Measurements from ENCODE around the gene PPP1R9B.
A peak's percentile ranks its signal among the peaks of the same experiment; 100 is the strongest.

PPP1R9B gene

DNA sequence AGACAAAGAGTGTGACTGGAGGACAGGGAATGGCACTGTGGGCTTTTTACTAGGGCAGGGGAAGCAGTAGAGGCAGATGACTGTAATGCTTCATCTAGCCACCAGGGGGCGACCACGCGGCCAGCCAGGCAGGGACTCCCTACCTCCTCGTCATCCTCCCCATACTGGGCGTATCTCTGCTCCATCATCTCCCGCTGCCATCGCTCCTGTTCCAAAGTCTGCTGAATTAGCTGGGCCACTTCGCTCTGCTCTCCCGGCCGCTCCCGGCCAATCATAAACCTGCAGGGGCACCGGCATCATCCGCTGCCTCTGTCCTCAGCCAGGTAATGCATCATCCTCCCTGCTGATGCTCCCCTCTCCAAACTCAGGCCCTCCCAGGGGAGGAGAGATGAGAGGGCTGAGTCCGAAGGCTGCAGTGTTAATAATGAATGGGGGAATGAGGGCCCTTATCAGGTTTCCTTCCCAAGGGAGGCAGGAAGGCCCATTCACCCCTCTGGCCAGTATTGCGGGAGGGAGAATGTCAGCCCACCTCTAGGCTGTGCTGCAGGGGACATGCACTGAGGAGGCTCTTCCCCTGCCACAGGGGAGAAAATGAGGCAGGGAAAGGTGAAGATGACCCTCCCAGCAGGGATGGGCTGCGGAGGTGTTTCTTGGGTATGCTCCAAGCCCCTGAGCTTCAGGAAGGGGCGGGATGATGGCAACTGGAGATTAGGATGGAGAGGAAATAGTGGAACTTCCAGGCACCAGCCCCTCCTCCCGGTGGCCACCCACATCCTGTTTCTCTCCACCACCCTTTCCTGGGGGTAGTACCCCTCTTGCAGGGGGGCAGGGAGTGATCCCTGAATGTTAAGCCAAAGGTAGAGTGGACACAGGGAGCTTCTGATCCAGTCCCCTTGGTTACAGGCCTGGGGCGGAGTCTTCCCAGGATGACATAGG lies 10.3 kb downstream of the PPP1R9B start:
- TF ChIP-seq CTCF (IDR thresholded peaks at IDR 0.05; ENCODE audit: unreplicated experiment in 3 of 3), result peak; percentile 85 to 90 (median 87)
- Mint-ChIP-seq H3K9me3 (no peaks in the 10 kb centered on the region), H3K36me3 (ENCODE audit: low read depth) (peaks cover 86% of the 10 kb centered on the region), H3K4me3 (no peak overlapping the region), H3K27me3 (ENCODE audit: low read depth) (no peaks in the 10 kb centered on the region), H3K27ac (no peak overlapping the region), H3K4me1 (peaks cover under 1% of the 10 kb centered on the region)

DNA sequence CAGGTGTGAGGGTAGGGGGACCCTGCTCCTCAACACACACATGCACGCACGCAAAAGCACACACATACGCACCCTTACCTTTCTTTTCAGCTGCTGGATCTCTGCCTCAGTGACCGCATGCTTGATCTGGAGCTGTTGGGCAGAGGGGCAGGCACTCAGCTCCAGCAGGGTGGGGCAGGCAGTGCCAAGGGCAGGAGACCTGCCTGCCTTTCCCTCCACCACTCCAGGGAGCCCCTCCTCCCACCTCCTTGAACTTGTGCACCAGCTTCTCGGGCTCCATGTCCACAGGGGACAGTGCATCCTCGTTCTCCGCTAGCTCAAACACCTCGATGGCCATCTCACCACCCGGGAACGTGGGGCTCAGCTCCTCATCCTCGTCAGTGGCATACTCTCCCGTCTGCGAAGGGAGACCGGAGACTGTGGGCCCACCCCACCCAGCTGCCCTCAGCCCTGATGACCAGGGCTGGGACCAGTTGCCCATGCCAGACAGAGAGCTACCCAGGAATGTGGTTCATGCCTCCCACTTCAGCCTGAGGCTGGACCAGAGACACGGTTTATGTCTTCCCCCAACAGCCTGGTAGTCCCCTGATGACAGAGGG lies 11.2 kb downstream of the PPP1R9B start:
- no peaks in the 10 kb centered on the region for H3K27me3 Mint-ChIP-seq (ENCODE audit: low read depth)
- no peak for TF ChIP-seq CTCF (IDR thresholded peaks at IDR 0.05; ENCODE audit: unreplicated experiment in 3 of 3)
- H3K27ac Mint-ChIP-seq, result no peak overlapping the region
- no peaks in the 10 kb centered on the region for H3K9me3 Mint-ChIP-seq
- no peaks in the 10 kb centered on the region for H3K4me1 Mint-ChIP-seq
- H3K4me3 Mint-ChIP-seq, result no peak overlapping the region
- peaks cover 81% of the 10 kb centered on the region for H3K36me3 Mint-ChIP-seq (ENCODE audit: low read depth)

- TF ChIP-seq CTCF (IDR thresholded peaks at IDR 0.05; ENCODE audit: unreplicated experiment in 3 of 3), result no peak
- H3K9me3 Mint-ChIP-seq, result no peaks in the 10 kb centered on the region
- H3K4me1 Mint-ChIP-seq, result peaks cover 4% of the 10 kb centered on the region
- peak overlapping the region in 1 of 3 experiments; percentile 23 for H3K4me3 Mint-ChIP-seq
- H3K36me3 Mint-ChIP-seq (ENCODE audit: low read depth), result peaks cover 61% of the 10 kb centered on the region
- H3K27me3 Mint-ChIP-seq (ENCODE audit: low read depth), result no peaks in the 10 kb centered on the region
- H3K27ac Mint-ChIP-seq, result peak overlapping the region in 1 of 3 experiments; percentile 40
Measured at GRCh38 chr17:50137042-50137441, 13.4 kb downstream of the PPP1R9B start.

DNA sequence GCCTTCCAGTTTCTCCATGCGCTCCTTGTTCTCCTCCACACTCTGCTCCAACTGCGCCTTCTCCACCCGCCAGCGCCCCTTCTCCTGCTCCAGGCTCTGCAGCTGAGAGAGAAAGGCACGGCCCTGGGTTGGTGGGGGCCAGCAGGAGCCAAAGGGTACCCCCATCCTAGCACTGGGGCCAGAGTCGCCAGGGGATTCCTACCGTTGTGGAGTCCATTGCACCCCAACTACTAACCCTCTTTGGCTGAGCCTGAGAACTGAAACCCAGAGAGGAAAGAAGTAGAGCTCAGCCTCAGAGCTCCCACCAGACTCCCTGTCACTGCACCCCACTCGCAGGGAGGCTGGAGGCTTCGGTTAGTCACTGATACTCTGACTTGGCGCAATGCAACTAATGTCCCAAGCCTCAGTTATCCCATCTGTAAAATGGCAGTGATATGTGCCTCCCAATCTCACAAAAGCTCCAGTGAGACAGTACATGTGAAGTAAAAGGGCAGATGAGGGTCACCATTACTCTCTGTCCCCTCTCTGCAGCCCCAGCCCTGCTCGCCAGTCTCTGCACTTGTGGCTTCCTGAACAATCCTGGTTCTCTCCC lies 14.3 kb downstream of the PPP1R9B start:
- no peak for TF ChIP-seq CTCF (IDR thresholded peaks at IDR 0.05; ENCODE audit: unreplicated experiment in 3 of 3)
- H3K4me1 Mint-ChIP-seq, result peaks cover 10% of the 10 kb centered on the region
- H3K36me3 Mint-ChIP-seq (ENCODE audit: low read depth), result peaks cover 53% of the 10 kb centered on the region
- peak overlapping the region in 1 of 3 experiments; percentile 58 for H3K27ac Mint-ChIP-seq
- H3K27me3 Mint-ChIP-seq (ENCODE audit: low read depth), result peaks cover 2% of the 10 kb centered on the region
- H3K9me3 Mint-ChIP-seq, result no peaks in the 10 kb centered on the region
- H3K4me3 Mint-ChIP-seq, result no peak overlapping the region

GRCh38 chr17:50135316-50136095 lies 15.0 kb downstream of the PPP1R9B start:
- H3K36me3 Mint-ChIP-seq (ENCODE audit: low read depth), result peaks cover 46% of the 10 kb centered on the region
- H3K4me3 Mint-ChIP-seq, result no peak overlapping the region
- H3K9me3 Mint-ChIP-seq, result no peaks in the 10 kb centered on the region
- TF ChIP-seq CTCF (IDR thresholded peaks at IDR 0.05; ENCODE audit: unreplicated experiment in 3 of 3), result no peak
- peaks cover 16% of the 10 kb centered on the region for H3K4me1 Mint-ChIP-seq
- H3K27ac Mint-ChIP-seq, result peak overlapping the region in 1 of 3 experiments; percentile 58
- H3K27me3 Mint-ChIP-seq (ENCODE audit: low read depth), result peaks cover 8% of the 10 kb centered on the region

Data from nephron (organoid).